ENCODE measurements around the gene IL10RB. TPM values are rescaled to one million over a fixed set of nuclear protein-coding genes. Genes with fewer than 3 reads are reported as not detected.
A peak's percentile ranks its signal among the peaks of the same experiment; 100 is the strongest.

Gene IL10RB
- total RNA-seq, 1 donor = 60.9 TPM

- no peak for DNase-seq (ENCODE audit: low read depth)
- H3K4me3 ChIP-seq (ENCODE audit: low read depth, low read length) = no peak overlapping the region
- TF ChIP-seq, protein P1, sequence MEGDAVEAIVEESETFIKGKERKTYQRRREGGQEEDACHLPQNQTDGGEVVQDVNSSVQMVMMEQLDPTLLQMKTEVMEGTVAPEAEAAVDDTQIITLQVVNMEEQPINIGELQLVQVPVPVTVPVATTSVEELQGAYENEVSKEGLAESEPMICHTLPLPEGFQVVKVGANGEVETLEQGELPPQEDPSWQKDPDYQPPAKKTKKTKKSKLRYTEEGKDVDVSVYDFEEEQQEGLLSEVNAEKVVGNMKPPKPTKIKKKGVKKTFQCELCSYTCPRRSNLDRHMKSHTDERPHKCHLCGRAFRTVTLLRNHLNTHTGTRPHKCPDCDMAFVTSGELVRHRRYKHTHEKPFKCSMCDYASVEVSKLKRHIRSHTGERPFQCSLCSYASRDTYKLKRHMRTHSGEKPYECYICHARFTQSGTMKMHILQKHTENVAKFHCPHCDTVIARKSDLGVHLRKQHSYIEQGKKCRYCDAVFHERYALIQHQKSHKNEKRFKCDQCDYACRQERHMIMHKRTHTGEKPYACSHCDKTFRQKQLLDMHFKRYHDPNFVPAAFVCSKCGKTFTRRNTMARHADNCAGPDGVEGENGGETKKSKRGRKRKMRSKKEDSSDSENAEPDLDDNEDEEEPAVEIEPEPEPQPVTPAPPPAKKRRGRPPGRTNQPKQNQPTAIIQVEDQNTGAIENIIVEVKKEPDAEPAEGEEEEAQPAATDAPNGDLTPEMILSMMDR (IDR thresholded peaks at IDR 0.05; ENCODE audit: insufficient read depth, low read depth, low read length) = no peak
Measured at GRCh38 chr21:33264561-33264960, 1.6 kb upstream of the IL10RB start.

GRCh38 chr21:33265664-33266049 lies 510 bp upstream of the IL10RB start:
- DNase-seq (ENCODE audit: low read depth) = peak; percentile 50
- TF ChIP-seq, protein P1 (IDR thresholded peaks at IDR 0.05; ENCODE audit: insufficient read depth, low read depth, low read length) = no peak

DNA sequence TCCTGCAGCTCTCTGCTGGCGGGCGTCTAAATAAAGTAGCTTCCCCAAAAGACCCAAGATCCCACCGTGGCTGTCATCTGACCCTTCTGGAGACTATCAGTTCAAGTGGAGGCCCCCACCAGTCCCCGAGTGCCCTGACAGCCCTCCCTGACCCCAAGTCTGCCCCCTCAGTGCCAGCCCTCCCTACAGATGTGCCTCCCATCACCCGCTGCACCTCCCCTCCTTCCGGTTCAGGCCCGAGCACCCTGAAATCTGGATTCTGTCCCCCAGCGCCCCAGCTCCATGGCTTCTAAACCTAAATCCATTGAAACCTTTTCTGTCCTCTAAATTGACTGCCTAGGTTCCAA lies 595 bp downstream of the IL10RB start:
- TF ChIP-seq, protein P1 (IDR thresholded peaks at IDR 0.05; ENCODE audit: insufficient read depth, low read depth, low read length) = no peak
- peak overlapping the region; percentile 85 for H3K4me3 ChIP-seq (ENCODE audit: low read depth, low read length)
- DNase-seq (ENCODE audit: low read depth) = no peak

More at GRCh38 chr21:33265664-33266049, 510 bp upstream of the IL10RB start:
- H3K4me3 ChIP-seq (ENCODE audit: low read depth, low read length) = peak overlapping the region; percentile 85

GRCh38 chr21:33267250-33267649 lies 1.1 kb downstream of the IL10RB start:
- TF ChIP-seq, protein P1 (IDR thresholded peaks at IDR 0.05; ENCODE audit: insufficient read depth, low read depth, low read length) = no peak
- no peak for DNase-seq (ENCODE audit: low read depth)
- H3K4me3 ChIP-seq (ENCODE audit: low read depth, low read length) = peak overlapping the region; percentile 85

DNA sequence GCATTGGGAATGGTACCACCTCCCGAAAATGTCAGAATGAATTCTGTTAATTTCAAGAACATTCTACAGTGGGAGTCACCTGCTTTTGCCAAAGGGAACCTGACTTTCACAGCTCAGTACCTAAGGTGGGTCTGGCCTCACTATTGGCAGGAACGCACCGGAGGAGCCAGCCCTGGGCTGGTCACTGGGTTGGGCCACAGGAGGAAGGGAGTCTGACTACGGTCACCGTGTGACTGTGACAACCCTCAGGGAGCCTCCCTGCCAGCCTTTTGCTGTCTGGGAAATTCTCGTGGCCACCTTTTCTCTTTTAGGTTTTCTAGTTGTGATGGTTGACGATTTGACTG lies 2.2 kb downstream of the IL10RB start:
- DNase-seq (ENCODE audit: low read depth) = no peak
- TF ChIP-seq, protein P1 (IDR thresholded peaks at IDR 0.05; ENCODE audit: insufficient read depth, low read depth, low read length) = no peak
- no peak overlapping the region for H3K4me3 ChIP-seq (ENCODE audit: low read depth, low read length)

- H3K4me3 ChIP-seq (ENCODE audit: low read depth, low read length) = no peak overlapping the region
- TF ChIP-seq, protein P1 (IDR thresholded peaks at IDR 0.05; ENCODE audit: insufficient read depth, low read depth, low read length) = no peak
- DNase-seq (ENCODE audit: low read depth) = no peak
Measured at GRCh38 chr21:33268737-33269441, 2.7 kb downstream of the IL10RB start.

DNA sequence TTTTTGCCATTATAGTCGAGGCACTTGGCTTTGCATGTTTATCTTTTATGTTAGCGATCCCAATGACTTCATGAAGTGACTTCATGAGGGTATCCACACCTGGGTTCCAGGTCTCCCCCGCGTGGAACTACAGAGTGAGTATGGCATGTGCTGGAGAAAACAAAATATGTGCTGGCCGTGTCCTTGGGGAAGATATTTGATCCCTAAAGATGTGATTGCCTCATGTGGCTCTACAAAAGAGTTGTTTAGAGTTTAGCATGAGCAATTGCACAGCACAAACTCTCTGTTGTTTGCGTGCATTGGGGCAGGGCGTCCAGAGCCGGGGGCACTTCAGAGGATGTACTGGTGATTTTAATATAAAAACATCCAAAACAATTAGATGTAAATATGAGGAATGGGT lies 4.8 kb downstream of the IL10RB start:
- TF ChIP-seq, protein P1 (IDR thresholded peaks at IDR 0.05; ENCODE audit: insufficient read depth, low read depth, low read length) = no peak
- no peak overlapping the region for H3K4me3 ChIP-seq (ENCODE audit: low read depth, low read length)
- DNase-seq (ENCODE audit: low read depth) = no peak
